ENCODE measurements around the gene VASP.

DNA sequence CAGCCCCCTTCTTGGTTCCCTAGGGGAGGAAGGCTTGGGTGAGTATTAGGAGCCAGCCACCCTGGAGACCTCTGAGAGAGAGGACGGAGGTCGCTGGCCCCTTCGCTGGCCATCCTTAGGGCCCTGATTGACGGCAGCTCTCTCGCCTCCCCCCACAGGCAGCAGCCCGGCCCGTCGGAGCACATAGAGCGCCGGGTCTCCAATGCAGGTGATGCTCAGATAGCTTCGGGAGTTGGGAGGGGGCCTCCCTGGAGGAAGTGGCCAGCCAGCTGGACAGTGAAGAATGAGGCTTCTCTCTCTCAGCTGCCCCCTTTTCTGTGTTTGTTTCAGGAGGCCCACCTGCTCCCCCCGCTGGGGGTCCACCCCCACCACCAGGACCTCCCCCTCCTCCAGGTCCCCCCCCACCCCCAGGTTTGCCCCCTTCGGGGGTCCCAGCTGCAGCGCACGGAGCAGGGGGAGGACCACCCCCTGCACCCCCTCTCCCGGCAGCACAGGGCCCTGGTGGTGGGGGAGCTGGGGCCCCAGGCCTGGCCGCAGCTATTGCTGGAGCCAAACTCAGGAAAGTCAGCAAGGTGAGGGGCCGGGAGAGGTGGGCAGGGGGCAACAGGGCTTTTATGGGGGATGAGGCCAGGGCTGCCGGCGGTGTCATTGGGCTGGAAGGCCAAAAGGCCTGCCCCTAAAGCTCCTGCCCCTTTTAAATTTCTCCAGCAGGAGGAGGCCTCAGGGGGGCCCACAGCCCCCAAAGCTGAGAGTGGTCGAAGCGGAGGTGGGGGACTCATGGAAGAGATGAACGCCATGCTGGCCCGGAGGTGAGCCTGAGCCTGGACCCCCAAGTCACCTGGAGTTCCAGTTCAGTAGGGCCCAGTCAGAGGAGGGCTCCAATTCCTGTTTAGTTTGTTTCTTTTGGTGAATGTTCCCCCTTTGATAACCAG is 15.0 kb downstream of the VASP start:
- TF ChIP-seq, protein P1, sequence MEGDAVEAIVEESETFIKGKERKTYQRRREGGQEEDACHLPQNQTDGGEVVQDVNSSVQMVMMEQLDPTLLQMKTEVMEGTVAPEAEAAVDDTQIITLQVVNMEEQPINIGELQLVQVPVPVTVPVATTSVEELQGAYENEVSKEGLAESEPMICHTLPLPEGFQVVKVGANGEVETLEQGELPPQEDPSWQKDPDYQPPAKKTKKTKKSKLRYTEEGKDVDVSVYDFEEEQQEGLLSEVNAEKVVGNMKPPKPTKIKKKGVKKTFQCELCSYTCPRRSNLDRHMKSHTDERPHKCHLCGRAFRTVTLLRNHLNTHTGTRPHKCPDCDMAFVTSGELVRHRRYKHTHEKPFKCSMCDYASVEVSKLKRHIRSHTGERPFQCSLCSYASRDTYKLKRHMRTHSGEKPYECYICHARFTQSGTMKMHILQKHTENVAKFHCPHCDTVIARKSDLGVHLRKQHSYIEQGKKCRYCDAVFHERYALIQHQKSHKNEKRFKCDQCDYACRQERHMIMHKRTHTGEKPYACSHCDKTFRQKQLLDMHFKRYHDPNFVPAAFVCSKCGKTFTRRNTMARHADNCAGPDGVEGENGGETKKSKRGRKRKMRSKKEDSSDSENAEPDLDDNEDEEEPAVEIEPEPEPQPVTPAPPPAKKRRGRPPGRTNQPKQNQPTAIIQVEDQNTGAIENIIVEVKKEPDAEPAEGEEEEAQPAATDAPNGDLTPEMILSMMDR (IDR thresholded peaks at IDR 0.05): no peak
- TF ChIP-seq POLR2A (IDR thresholded peaks at IDR 0.05): no peak

Data from right lobe of liver (tissue), 4 donors.